Mucosa of stomach (tissue), 1 donor: Measurements from ENCODE around the gene NUP62.
A peak's percentile ranks its signal among the peaks of the same experiment; 100 is the strongest.

Source experiments
- H3K27me3 ChIP-seq: one replicate; pipeline ENCODE4 v1.7.0; 2013; ENCODE audit warnings: mild to moderate bottlenecking, low read length; ENCODE audit not compliant: control insufficient read depth, insufficient read depth
- H3K36me3 ChIP-seq: one replicate; pipeline ENCODE4 v1.7.0; 2013; ENCODE audit warnings: low read length; ENCODE audit not compliant: control insufficient read depth, insufficient read depth
- H3K4me1 ChIP-seq: one replicate; pipeline ENCODE4 v1.7.0; 2013; ENCODE audit warnings: mild to moderate bottlenecking, low read length; ENCODE audit not compliant: control insufficient read depth, insufficient read depth
- H3K4me3 ChIP-seq: one replicate; pipeline ENCODE4 v1.7.0; 2013; ENCODE audit warnings: low read length
- H3K9ac ChIP-seq: one replicate; pipeline ENCODE4 v1.7.0; 2013; ENCODE audit warnings: mild to moderate bottlenecking, low read length, moderate library complexity
- H3K9me3 ChIP-seq: one replicate; pipeline ENCODE4 v1.7.0; 2013; ENCODE audit warnings: mild to moderate bottlenecking, low read length, moderate library complexity; ENCODE audit not compliant: control insufficient read depth
- donor health status: Pancreatic carcinoma.

NUP62 gene

GRCh38 chr19:49879243-49879963 is 49.9 kb downstream of the NUP62 start:
- H3K9me3 ChIP-seq: no peaks in the 10 kb centered on the region
- H3K36me3 ChIP-seq: peaks cover 30% of the 10 kb centered on the region
- H3K9ac ChIP-seq: no peak overlapping the region
- peaks cover 16% of the 10 kb centered on the region for H3K4me1 ChIP-seq
- no peak overlapping the region for H3K4me3 ChIP-seq
- no peaks in the 10 kb centered on the region for H3K27me3 ChIP-seq

- Histone ChIP-seq H3K9ac (no peak overlapping the region), H3K4me3 (peak overlapping the region; percentile 81), H3K36me3 (peaks cover 30% of the 10 kb centered on the region), H3K4me1 (peaks cover 16% of the 10 kb centered on the region), H3K27me3 (no peaks in the 10 kb centered on the region), H3K9me3 (no peaks in the 10 kb centered on the region)
Measured at GRCh38 chr19:49878744-49879070, 50.6 kb downstream of the NUP62 start.

- Histone ChIP-seq H3K9ac (peak overlapping the region; percentile 91), H3K27me3 (no peaks in the 10 kb centered on the region), H3K4me3 (peak overlapping the region; percentile 81), H3K9me3 (no peaks in the 10 kb centered on the region), H3K4me1 (peaks cover 16% of the 10 kb centered on the region), H3K36me3 (peaks cover 24% of the 10 kb centered on the region)
Measured at GRCh38 chr19:49877879-49878743, 51.2 kb downstream of the NUP62 start.

GRCh38 chr19:49877020-49877878 is 52.1 kb downstream of the NUP62 start, which contains the start of the genes AKT1S1 and TBC1D17:
AKT1S1 (minus strand) TSS chr19:49877355; CDS start chr19:49873295, 4,060 bp downstream.
TBC1D17 (plus strand) TSS chr19:49877702; CDS start chr19:49877724, 22 bp downstream.
- peaks cover 16% of the 10 kb centered on the region for H3K4me1 ChIP-seq
- H3K9ac ChIP-seq: peak within 1 kb of the TSS; percentile 91
- no peaks in the 10 kb centered on the region for H3K9me3 ChIP-seq
- H3K36me3 ChIP-seq: peaks cover 20% of the 10 kb centered on the region
- H3K4me3 ChIP-seq: peak within 1 kb of the TSS; percentile 81
- no peaks in the 10 kb centered on the region for H3K27me3 ChIP-seq

GRCh38 chr19:49876422-49877019 is 52.8 kb downstream of the NUP62 start:
- Histone ChIP-seq H3K9me3 (no peaks in the 10 kb centered on the region), H3K27me3 (no peaks in the 10 kb centered on the region), H3K4me1 (peaks cover 16% of the 10 kb centered on the region), H3K36me3 (peaks cover 13% of the 10 kb centered on the region), H3K4me3 (peak overlapping the region; percentile 81), H3K9ac (peak overlapping the region; percentile 91)

- peaks cover 18% of the 10 kb centered on the region for H3K4me1 ChIP-seq
- peak overlapping the region; percentile 81 for H3K4me3 ChIP-seq
- H3K27me3 ChIP-seq: no peaks in the 10 kb centered on the region
- H3K9me3 ChIP-seq: no peaks in the 10 kb centered on the region
- H3K9ac ChIP-seq: peak overlapping the region; percentile 91
- peaks cover 7% of the 10 kb centered on the region for H3K36me3 ChIP-seq
Measured at GRCh38 chr19:49875857-49876421, 53.4 kb downstream of the NUP62 start.

- no peaks in the 10 kb centered on the region for H3K27me3 ChIP-seq
Measured at GRCh38 chr19:49875177-49875576, 54.1 kb downstream of the NUP62 start.

GRCh38 chr19:49874503-49875157 is 54.7 kb downstream of the NUP62 start:
- no peaks in the 10 kb centered on the region for H3K9me3 ChIP-seq
- H3K36me3 ChIP-seq: peaks cover 4% of the 10 kb centered on the region
- H3K4me1 ChIP-seq: peaks cover 29% of the 10 kb centered on the region
- H3K4me3 ChIP-seq: no peak overlapping the region
- no peak overlapping the region for H3K9ac ChIP-seq
- H3K27me3 ChIP-seq: no peaks in the 10 kb centered on the region

More at GRCh38 chr19:49875177-49875576, 54.1 kb downstream of the NUP62 start:
- peak overlapping the region; percentile 91 for H3K9ac ChIP-seq
- peaks cover 5% of the 10 kb centered on the region for H3K36me3 ChIP-seq
- H3K4me1 ChIP-seq: peaks cover 26% of the 10 kb centered on the region
- H3K9me3 ChIP-seq: no peaks in the 10 kb centered on the region
- no peak overlapping the region for H3K4me3 ChIP-seq

GRCh38 chr19:49873834-49874233 is 55.5 kb downstream of the NUP62 start:
- H3K4me3 ChIP-seq: no peak overlapping the region
- H3K27me3 ChIP-seq: no peaks in the 10 kb centered on the region
- no peak overlapping the region for H3K9ac ChIP-seq
- H3K9me3 ChIP-seq: no peaks in the 10 kb centered on the region
- peaks cover 29% of the 10 kb centered on the region for H3K4me1 ChIP-seq
- H3K36me3 ChIP-seq: peaks cover 4% of the 10 kb centered on the region

GRCh38 chr19:49873129-49873521 is 56.2 kb downstream of the NUP62 start:
- no peak overlapping the region for H3K4me3 ChIP-seq
- H3K9ac ChIP-seq: no peak overlapping the region
- no peaks in the 10 kb centered on the region for H3K9me3 ChIP-seq
- H3K27me3 ChIP-seq: no peaks in the 10 kb centered on the region
- H3K4me1 ChIP-seq: peaks cover 27% of the 10 kb centered on the region
- H3K36me3 ChIP-seq: no peaks in the 10 kb centered on the region
